ENCODE measurements around the gene ANKRD33B.
A peak's percentile ranks its signal among the peaks of the same experiment; 100 is the strongest.
"Not testable (repeated sequence)": the region's sequence is repeated elsewhere in the genome, so short reads cannot be mapped to it uniquely, and the experiment has no call there.

Gene ANKRD33B

GRCh38 chr5:10635257-10635866 is 71.5 kb downstream of the ANKRD33B start:
- peak; percentile 76 to 78 for DNase-seq (ENCODE audit: low read depth in 2 of 2)

GRCh38 chr5:10635867-10636350 is 72.0 kb downstream of the ANKRD33B start:
- DNase-seq (ENCODE audit: low read depth in 2 of 2): no peak

DNA sequence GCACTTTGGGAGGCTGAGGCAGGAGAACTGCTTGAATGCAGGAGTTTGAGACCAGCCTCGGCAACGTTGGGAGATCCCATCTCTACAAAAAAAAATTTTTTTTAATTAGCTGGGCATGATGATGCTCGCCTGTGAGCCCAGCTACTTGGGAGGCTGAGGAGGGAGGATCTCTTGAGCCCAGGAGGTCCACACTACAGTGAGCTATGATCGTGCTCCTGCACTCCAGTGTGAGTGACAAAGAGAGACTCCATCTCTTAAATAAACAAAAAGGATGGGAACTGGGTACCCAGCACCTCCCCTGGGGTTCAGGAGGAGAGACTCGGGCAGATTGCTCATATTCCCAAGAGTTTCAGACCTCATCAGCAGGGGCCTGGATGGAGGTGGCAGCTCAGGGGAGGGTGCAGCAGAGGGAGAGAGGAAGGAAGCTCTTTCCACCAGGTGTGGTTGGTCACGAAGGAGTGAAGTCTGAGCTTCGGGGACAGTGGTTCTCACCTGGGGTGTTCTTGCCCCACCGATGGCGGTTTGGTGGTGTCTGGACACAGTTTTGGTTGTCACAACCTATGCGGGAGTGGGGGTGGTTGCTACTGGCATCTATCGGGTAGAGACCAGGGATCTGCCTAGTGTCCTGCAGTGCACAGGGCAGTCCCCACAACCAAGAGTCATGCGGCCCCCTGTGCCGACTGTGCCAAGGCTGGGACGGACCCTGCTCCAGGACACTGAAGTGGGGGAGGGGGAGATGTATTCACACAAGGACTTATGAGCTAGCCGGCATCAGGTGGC is 72.7 kb downstream of the ANKRD33B start:
- no peak for DNase-seq (ENCODE audit: low read depth in 2 of 2)

GRCh38 chr5:10637944-10638343 is 74.1 kb downstream of the ANKRD33B start:
- no peak for DNase-seq (ENCODE audit: low read depth in 2 of 2)

DNA sequence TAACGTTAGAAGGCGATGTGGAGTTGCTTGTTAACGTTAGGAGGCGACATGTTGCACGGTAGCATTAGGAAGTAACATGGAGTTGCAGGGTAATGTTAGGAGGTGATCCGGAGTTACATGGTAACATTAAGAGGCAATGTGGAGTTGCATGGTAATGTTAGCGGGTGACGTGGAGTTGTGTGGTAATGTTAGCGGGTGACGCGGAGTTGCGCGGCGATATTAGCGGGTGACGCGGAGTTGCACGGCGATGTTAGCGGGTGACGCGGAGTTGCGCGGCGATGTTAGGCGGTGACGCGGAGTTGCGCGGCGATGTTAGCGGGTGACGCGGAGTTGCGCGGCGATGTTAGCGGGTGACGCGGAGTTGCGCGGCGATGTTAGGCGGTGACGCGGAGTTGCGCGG is 74.9 kb downstream of the ANKRD33B start:
- DNase-seq (ENCODE audit: low read depth in 2 of 2): not testable (repeated sequence)

- DNase-seq (ENCODE audit: low read depth in 2 of 2): no peak
These were observed 76.0 kb downstream of the ANKRD33B start for GRCh38 chr5:10639846-10640368.

DNA sequence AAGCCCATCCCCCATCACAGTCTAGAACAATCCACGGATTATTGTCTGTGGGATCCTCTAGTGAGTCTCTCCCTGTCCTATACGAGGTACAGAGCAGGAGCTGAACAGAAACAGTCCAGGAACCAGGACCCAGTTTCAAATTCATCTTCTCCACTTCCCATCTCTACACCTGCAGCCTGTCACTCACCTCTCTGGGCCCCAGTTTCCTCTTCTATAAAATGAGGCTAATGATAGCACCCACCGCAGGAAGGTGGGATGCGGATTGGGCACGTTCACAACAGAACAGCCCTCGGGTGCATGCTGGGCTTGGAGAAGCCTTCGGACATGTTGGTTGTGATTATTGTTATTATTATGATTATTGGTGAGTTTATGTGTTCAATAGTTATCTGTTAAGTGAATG is 78.5 kb downstream of the ANKRD33B start:
- no peak for DNase-seq (ENCODE audit: low read depth in 2 of 2)

DNA sequence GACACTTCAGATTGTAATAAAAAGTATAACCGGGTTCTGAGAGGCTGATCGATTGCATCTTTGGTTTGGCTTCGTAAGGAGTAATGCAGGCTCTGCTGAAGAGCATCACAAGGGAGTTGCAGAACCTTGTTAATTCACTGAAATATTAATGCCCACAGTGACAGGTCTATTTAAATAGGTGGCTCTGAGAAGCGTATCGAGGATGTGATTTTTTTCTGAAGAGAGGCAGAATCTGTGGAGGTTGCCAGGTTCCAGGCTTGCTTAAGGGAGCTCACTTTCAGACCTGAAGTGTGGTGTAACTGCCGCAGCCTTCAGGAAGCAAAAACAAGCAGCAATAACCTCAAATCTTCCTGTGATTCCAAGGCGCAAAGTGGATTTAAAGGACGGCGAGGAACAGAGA is 80.3 kb downstream of the ANKRD33B start:
- DNase-seq (ENCODE audit: low read depth in 2 of 2): no peak

- no peak for DNase-seq (ENCODE audit: low read depth in 2 of 2)
These were observed 81.3 kb downstream of the ANKRD33B start for GRCh38 chr5:10645146-10645545.

- DNase-seq (ENCODE audit: low read depth in 2 of 2): no peak
These were observed 81.8 kb downstream of the ANKRD33B start for GRCh38 chr5:10645671-10646070.

GRCh38 chr5:10647640-10648039 is 83.8 kb downstream of the ANKRD33B start:
- DNase-seq (ENCODE audit: low read depth in 2 of 2): no peak

DNA sequence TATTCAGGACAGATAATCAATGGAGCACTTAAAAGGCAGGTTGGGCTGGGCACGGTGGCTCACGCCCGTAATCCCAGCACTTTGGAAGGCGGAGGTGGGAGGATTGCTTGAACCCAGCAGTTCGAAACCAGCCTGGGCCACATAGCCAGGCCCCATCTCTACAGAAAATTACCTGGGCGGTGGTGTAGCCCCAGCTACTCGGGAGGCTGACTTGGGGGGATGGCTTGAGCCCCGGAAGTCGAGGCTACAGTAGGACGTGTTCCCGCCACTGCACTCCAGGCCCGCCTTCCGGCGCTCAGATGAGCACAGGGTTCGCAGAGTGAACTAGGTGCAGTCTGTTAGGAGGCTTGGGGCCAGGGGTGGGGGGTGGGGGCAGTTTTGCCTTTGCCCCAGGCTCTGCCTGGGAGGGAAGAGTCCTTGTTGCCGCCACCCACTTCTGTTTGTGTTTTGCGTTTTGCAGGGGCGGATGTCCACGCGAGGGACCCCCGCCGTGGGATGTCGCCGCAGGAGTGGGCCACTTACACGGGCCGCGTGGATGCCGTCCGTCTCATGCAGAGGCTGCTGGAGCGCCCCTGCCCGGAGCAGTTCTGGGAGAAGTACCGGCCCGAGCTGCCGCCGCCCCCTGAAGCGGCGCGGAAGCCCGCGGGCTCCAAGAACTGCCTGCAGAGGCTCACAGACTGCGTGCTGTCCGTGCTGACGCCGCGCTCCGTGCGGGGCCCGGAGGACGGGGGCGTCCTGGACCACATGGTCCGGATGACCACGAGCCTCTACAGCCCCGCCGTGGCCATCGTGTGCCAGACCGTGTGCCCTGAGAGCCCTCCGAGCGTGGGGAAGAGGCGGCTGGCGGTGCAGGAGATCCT is 85.2 kb downstream of the ANKRD33B start:
- no peak for DNase-seq (ENCODE audit: low read depth in 2 of 2)

DNA sequence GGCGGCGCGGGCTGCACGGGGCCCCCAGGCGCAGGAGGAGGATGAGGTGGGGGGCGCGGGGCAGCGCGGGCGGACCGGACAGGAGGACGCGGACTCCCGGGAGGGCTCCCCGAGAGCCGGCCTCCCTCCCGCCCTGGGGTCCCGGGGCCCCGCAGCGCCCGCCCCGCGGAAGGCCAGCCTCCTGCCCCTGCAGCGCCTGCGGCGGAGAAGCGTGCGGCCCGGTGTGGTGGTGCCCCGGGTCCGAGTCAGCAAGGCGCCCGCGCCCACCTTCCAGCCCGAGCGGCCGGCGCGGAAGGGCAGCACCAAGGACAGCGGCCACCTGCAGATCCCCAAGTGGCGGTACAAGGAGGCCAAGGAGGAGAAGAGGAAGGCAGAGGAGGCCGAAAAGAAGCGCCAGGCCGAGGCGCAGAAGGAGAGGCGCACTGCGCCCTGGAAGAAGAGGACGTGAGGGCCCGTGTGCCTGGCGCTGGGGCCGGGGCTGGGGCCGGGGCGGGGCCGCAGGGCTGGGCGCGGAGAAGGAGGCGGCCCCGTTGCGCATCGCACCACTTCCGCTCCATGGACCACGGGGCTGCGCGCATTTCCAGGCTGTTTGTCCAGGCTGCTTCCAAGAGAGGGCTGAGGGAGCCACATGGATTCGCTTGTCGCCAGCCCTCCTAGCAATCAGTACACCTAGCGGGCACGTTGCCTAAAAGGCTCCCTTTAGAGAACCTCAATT is 86.0 kb downstream of the ANKRD33B start:
- DNase-seq (ENCODE audit: low read depth in 2 of 2): no peak

DNA sequence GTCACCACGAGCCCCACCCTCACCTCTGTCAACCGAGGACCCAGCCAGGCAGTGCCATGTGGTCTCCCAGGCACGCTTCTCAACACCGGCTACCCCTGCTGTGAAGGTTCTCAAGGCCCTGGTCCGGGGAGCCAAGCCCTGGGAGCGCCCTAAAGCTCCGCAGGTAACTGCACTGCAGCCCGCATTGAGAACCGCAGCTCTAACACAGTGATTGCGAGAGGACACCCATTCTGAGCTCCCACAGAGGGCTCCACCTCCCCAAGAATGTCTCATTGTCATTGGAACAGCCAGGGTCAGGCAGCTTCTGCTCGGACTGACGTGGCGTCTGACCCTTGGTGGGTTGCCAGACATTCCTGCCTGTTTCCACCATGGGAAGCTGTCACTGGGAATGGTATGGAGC is 88.3 kb downstream of the ANKRD33B start:
- no peak for DNase-seq (ENCODE audit: low read depth in 2 of 2)

DNA sequence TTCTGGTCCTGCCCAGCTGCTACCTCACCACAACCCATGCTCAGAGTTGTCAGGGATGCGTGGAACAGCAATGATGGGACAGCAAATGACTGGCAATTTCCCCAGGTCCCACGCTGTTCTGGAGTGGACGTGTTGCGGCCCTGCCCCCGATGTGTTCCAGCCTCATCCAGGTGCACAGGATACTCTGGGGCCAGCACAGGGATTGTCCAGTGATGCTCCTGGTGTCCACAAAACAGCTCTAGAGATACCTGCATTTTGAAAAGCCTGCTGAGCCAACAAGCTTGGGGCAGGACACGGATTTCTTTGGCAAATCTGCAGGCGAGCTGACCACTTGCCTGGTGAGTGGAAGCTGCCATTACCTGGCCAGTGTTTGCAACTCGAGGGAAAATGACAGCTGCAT is 88.7 kb downstream of the ANKRD33B start:
- no peak for DNase-seq (ENCODE audit: low read depth in 2 of 2)

GRCh38 chr5:10653043-10653442 is 89.2 kb downstream of the ANKRD33B start:
- DNase-seq (ENCODE audit: low read depth in 2 of 2): no peak

GRCh38 chr5:10653751-10654400 is 90.0 kb downstream of the ANKRD33B start:
- DNase-seq (ENCODE audit: low read depth in 2 of 2): no peak

GRCh38 chr5:10654566-10654965 is 90.7 kb downstream of the ANKRD33B start:
- no peak for DNase-seq (ENCODE audit: low read depth in 2 of 2)

- no peak for DNase-seq (ENCODE audit: low read depth in 2 of 2)
These were observed 91.5 kb downstream of the ANKRD33B start for GRCh38 chr5:10655161-10655971.
